C4-2B (cell line): ENCODE results near the gene TEX14.

Source experiments
- CTCF ChIP-seq: fragments of 450-650 bp; conservative IDR thresholded peaks from 2 replicates; pipeline ENCODE4 v1.5.1; 2017; ENCODE audit warnings: mild to moderate bottlenecking
- ZFX ChIP-seq: fragments of 450-650 bp; IDR thresholded peaks from 2 replicates; pipeline ENCODE4 v1.6.1; 2017

GRCh38 chr17:58593123-58593522 is 98.7 kb downstream of the TEX14 start:
- TF ChIP-seq CTCF (no peak), ZFX (no peak)
